GM04503 (cell line): ENCODE measurements around the gene IFNA4.

Experiments
- DNase-seq: peaks from one replicate; pipeline ENCODE4 v3.0.0-alpha.2; 2012; ENCODE audit warnings: low read depth

IFNA4 gene

DNA sequence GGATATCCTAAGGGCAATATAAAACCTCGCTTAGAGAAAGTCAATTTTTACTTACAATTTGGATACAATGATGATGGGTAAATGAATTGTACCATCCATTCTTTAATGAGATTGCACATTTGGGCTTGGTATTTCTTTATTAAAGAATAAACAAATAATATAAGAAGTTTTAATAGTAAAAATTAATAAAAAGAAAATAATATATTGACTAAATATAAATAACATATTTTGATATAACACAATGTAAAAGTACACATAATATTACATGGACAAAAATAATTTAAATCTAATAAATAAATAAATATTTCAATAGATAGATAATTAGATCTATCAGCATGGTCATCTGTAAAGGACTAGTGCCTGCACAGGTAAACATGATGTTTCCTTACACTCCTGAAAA lies 21.9 kb downstream of the IFNA4 start:
- no peak for DNase-seq

GRCh38 chr9:21160178-21160577 lies 27.2 kb downstream of the IFNA4 start:
- no peak for DNase-seq

DNA sequence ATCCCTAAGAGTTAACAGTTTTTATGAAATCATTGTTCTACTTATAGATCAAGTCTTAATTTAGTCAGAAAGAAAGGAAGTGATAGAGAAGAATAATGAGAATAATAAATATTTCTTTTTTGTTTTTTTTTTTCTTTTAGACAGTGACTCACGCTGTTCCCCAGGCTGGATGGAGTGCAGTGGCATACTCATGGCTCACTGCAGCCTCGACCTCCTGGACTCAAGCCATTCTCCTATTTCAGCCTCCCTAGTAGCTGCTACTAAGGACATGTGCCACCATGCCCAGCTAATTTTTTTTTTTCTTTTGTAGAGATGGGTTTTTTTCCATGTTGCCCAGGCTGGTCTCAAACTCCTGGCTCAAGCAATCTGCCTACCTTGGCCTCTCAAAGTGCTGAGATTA lies 31.9 kb downstream of the IFNA4 start:
- DNase-seq: no peak

DNA sequence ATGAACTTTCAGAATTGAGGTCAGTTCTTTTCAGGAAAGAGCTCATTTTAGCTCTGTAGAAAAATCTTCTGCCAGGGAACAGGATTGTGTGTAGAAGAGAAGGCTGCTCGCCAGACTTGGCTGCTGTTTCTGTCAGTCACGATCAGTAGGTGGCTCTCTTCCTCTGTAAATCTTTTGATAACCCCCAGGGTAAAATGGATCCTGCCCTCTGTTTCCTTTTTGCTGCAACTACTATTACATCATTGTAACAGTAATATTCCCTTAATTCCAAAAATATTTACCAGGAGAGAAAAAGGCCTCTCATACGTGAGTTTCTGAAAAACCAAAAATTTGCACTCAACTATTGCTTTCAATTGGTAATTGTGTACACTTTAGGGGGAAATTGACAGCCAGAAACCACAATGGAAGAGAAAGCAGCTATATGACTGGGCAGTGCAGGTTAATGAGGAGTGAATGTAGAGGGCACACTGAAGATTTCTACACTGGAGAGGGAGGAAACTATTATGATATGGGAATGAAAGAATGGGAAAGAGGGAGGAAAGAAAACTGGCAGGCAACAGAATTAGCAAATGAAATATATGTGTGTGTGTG lies 33.3 kb downstream of the IFNA4 start:
- DNase-seq: no peak

- DNase-seq: no peak
Measured at GRCh38 chr9:21153336-21154017, 33.9 kb downstream of the IFNA4 start.

DNA sequence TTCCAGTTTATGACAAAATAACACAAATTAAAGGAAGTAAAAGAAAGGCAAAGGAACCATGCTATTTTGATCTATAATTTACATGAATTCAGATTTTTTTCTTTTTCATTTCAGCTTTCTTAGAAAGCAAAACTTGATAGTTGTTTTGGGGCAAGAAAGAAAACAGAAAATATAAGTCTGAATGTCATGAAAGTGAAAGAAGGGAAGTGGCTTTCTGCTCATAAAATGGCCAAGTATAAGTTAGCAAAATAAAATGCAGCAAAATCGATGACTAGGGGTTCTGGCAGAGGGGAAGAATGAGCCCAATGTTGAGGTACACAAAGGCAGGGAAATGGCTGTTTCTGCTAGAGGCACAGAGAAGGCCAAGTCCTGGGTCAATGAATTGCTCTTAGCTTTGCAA lies 42.8 kb downstream of the IFNA4 start:
- DNase-seq: no peak

GRCh38 chr9:21141427-21141882 lies 45.9 kb downstream of the IFNA4 start, which contains the start of gene IFNW1:
Gene IFNW1, minus strand, starts transcription at chr9:21141832. Its CDS starts 262 bp downstream, at chr9:21141570.
- no peak for DNase-seq

- no peak for DNase-seq
Measured at GRCh38 chr9:21137020-21137419, 50.4 kb downstream of the IFNA4 start.
